ENCODE data around the gene COL4A5. TPM values are rescaled to one million over a fixed set of nuclear protein-coding genes. Genes with fewer than 3 reads are reported as not detected.
"Not testable (repeated sequence)": the region's sequence is repeated elsewhere in the genome, so short reads cannot be mapped to it uniquely, and the experiment has no call there.

The COL4A5 gene
- total RNA-seq, 1 donor from 2014 or later: 144 TPM

DNA sequence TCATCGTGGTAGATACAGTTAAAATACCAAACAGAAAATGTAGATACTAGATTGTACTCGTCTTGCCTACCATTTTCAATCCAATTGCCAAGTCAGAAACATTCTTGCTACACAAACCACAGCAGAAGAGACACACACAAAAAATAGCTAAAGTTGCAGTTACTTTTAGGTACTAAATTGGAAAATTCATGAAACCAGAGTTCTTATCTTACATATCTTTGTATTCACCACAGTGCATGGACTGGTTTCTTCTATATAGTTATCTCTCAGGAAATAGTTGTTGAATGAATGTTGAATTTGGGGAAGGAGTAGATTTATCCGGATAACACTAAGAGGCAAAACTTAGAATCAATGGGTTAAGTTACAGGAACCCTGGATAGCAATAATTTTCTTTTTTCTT is 14.2 kb downstream of the COL4A5 start:
- no peak for DNase-seq (ENCODE audit: low spot score)

DNA sequence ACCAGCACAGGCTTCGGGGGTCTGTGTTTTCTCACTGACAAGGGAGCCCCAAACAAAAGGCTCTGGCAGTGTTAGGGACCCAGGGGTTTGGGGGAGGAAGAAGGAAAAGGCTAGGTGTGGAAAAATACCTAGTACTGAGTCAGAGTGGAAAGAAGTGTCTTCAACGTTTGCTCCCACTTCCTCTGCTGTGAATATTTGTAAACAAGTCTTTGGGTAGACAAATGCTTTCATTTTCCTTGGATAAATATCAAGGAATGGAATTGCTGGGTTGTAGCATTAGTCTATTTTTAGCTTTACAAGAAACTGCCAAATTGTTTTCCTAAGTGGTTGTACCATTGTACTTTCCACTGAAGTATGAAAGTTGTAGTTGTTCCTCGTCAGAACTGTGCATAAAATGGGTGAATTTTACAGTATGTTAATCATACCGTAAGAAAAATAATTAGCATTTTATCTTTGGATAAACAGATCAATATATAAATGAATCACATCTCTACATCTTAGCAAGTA is 17.4 kb downstream of the COL4A5 start:
- DNase-seq (ENCODE audit: low spot score): no peak

DNA sequence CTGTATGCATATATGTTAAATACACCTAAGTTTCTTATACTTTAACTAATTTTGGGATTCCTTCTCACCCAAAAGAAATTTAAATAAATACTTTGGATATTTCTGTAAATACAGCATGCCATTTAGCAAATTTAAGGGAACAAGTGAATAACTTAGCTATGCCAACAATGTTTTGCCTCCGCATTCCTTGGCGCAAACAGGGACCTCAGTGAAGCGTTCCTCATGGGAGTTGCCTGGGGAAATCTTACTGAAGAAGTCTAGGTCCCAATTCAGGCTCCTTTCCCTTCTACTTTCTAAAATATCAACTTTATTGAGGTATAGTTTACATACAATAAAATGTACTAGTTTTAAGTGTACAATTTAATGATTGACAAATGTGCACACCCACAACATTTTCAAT is 25.0 kb downstream of the COL4A5 start:
- DNase-seq (ENCODE audit: low spot score): no peak

DNA sequence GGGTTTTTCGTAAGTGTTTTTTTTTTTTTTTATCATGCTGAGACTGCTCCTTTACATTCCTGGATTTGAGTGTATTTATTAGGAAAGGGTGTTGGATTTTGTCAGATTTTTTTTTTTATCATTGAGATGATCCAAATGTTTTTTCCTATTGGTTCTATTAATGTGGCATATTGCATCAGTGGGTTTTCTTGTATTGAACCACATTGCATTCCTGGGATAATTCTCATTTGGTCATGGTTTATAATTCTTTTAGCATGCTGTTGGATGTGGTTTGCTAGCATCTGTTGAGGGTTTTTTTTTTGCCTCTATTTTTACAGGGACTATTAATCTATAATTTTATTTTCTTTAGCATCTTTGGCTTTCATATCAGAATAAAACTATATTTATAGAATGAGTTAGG is 28.8 kb downstream of the COL4A5 start:
- no peak for DNase-seq (ENCODE audit: low spot score)

DNA sequence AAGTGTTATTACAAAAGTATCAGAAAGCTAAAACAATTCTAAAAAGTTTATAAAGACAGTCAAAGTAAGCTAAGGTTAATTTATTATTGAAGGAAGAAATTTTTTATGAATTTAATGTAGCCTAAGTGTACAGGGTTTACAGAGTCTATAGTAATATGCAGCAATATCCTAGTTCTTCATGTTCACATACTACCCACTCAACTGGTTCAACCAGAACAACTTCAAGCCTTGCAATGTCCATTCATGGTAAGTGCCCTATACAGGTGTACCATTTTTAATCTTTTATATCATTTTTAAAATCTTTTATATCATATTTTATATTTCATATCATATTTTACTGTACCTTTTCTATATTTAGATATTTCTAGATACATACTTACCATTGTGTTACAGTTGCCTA is 34.3 kb downstream of the COL4A5 start:
- DNase-seq (ENCODE audit: low spot score): no peak

DNA sequence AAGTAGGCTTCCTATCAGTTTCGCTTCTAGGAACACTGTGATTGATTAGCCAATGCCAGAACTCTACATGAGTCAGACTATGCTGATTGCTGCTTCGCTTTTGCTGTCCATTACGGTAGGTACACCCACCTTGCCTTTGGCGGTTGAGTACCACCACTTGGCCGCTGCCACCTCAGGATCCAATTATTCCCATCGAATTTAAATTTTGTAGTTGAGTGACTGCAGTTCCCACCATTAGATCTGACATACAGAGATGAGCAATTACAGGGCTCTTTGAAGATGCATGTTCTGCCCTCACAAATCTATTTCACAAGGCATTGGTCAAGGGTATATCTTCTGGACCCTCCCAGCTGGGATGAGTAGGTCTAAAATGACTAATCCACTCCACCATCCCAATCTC is 41.9 kb downstream of the COL4A5 start:
- not testable (repeated sequence) for DNase-seq (ENCODE audit: low spot score)

DNA sequence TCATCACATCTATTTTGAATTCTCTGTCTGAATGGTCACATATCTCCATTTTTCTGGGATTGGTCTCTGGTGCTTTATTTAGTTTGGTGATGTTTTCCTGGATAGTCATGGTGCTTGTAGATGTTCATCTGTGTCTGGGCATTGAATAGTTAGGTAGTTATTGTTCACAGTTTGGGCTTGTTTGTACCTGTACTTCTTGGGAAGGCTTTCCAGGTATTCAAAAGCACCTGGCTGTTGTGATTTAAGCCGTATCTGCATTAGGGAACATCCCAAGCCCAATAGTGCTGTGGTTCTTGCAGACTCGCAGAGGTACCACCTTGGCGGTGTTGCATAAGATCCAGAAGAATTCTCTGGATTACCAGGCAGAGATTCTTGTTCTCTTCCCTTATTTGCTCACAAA is 44.6 kb downstream of the COL4A5 start:
- DNase-seq (ENCODE audit: low spot score): no peak

DNA sequence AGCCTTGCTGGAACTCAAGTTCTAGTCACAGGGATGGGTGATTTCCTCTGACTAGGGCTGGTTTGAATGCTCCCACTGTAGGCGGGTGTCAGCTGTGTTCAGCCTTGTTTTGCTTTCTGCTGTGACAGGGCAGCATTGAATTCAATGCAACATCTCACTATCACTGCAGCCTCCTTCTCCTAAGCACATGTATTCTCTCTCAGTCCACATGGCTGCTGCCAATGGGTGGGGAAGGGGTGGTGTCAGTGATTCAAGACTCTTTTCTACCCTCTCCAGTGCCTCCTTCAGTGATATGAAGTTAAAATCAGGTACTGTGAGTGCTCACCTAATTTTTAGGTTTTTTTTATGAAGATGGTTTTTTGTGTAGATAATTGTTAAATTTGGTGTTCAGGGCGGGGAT is 46.3 kb downstream of the COL4A5 start:
- no peak for DNase-seq (ENCODE audit: low spot score)

DNA sequence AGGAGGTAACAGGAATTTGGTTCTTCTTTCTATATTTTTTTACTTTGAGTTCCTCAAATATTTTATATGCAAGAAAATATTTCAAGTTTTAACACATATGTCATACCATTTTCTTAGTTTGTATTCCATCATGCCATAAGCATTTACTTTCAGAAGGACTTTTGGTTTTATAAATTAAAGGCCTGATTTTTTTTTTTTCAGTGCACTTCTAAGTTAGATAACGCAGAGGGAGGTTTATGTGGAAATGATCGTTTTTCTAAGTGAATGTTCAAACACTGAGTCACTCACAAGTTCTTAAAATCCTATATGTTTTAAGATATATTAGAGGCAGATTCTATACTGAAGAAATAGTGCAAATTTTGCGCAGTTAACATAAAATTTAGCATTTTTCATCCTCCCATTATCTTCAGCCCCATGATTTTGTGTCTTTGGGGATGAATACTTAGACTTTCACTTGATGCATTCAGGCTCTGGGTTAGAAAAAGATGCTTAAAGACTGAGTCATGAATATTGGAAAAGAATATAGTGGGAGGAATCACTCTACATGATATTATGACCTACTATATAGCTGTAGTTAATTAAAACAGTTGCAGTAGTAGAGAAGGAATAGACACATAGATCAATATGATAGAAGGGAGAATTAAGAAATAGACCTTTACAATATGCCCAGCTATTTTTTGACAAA is 54.9 kb downstream of the COL4A5 start:
- no peak for DNase-seq (ENCODE audit: low spot score)

DNA sequence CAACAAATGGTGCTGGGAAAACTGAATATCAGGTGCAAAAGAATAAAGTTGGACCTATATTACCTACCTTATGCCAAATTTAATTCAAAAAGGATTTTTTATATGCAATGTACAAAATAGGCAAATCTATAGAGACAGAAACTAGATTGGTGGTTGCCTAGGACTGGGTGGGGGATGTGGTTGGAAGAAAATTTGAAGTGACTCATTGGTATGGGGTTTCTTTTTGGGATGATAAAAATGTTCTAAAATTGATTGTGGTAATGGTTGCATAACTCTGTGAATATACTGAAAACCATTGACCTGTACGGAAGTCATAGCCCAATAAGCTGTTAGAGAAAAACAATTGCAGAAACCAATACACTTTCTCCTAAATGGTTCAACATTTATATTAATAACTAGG is 72.1 kb downstream of the COL4A5 start:
- no peak for DNase-seq (ENCODE audit: low spot score)

DNA sequence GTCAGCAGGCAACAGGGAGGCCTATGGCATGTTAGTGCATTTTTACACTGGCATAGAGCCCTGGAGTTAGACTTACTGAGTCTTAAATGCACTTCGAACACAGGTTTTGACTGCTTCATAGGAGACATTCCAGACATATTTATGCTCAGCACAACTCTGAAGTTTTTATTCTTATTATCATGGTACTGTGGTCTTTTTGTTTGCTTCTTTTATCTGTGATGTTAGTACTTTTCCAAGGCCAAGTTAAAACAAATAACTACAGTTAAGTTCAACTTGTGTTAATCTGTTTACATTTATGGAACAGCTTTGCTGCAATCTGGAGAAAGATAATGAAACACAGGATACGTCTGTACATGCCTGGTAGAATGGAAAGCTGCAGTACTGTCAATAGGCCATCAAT is 76.5 kb downstream of the COL4A5 start:
- peak; percentile 3 for DNase-seq (ENCODE audit: low spot score)

DNA sequence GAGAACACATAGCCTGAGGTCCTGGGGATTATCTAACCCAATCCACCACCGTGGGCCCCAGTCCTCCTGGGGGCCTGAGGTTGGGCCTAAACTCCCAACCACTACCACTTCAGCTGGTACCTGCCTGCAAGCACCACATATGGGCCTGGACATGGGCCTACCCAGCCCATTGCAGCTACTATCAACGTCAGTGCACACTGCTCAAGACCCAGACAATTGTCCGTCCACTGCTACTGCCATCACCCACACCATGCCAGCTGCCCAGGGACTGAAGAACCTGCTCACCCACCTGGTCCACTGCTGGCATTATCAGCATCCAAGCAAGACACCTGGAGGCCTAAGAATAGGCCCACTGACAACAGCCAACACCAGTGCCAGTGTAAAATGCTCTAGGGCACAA is 88.1 kb downstream of the COL4A5 start:
- DNase-seq (ENCODE audit: low spot score): no peak

DNA sequence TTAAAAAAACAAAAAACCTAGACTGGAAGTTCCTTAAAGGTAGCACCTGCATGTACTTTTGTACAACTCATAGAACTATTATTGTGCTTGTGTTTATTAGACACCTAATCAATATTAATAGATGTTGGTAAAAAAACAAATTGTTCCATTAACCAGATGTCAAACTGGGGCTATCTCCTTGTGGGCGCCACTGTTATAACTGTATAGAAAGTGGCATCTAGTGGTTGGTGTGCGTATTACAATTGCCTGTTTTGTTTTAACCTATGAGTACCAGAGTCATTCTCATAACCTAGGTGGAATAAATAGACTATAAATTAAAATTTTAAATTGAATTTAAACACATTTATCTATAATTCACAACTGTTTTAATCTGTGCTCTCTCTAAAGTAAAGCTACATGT is 97.4 kb downstream of the COL4A5 start:
- DNase-seq (ENCODE audit: low spot score): peak; percentile 5

DNA sequence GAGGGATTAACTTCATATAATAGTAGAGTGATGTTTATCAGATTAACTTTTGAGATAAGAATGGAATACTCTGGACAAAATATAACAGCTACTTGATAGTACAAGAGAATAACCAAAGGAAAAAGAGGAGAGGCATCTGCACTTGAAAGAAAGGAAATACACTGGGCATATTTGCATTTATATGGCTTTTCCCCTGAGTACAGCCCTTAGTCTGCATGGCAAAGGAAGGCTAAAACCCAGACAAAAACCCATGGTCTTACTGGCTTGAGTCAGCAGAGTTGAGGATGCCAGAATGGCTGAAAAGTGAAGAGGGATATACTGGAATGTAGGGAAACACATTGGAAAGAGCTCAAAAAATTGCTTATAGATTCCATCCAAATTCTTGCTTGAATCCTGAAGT is 101.6 kb downstream of the COL4A5 start:
- DNase-seq (ENCODE audit: low spot score): no peak

DNA sequence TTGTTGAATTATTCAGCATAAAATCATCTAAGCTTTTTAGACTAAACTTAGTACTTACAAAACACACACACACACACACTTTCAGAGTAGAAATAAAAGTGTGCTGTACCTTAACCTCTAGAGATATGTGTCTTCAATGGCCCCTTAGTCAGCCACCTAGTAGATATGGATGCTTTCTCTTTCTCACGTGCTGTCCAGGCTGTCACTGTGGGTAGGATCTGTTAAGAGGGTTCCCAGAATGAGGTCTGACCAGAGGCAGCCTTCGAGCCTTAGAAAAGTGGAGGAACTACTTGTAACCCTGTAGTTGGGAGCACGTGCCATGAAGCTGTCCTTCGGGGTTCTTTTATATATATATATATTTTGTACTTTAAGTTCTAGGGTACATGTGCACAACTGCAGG is 117.9 kb downstream of the COL4A5 start:
- no peak for DNase-seq (ENCODE audit: low spot score)

DNA sequence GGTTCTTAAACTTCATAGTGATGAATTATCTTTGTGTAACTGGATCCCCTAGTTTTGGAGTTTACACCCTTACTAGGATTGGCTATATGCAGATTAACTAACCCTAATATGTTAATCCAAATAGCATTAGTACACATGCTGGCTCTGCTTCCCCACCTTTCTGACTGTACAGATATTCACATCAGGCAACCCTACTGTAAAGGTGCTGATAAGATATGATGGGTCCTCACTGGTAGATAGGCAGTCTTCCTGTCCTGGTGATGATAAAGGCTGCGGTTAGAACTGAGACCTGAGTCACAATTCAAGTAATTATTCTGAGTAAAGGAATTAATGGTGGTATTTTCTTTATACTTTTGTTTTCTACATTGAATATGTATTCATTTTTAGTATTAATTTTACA is 118.6 kb downstream of the COL4A5 start:
- no peak for DNase-seq (ENCODE audit: low spot score)

DNA sequence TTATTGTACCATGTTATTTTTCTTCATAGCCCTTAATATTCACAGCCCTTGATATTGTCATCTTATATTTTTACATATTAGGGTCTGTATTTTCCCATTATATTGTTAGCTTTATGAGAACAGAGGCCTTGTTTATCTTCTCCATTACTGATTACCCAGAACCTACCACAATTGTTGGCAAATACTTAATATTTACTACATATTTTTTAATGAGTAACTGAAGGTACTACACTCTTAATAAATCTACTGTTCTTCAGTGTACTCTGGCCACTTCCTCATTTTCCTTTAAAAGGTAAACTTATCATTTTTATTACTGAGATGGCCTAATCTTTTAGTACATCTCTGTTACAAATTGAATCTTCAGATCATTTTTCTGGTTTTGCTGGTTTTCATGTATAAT is 133.5 kb downstream of the COL4A5 start:
- no peak for DNase-seq (ENCODE audit: low spot score)

DNA sequence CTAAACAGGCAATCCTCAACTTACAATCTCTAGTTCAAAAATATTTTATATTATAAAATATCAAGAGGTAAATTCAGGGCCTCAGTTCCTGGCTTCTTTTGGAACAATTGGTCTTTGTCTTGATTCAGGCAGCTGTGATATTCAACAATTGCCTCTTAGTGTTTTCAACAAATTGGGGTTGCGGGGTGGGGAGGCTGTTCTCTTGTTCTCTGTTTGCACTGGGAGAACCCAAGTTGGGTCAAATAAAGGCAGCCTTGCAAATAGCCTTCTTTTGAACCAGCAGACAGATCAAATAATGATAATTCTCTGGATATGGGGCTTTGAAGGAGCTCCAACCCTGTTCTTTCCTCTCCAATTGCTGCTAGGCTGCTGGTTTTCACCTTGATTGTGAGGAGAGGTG is 142.5 kb downstream of the COL4A5 start:
- no peak for DNase-seq (ENCODE audit: low spot score)

DNA sequence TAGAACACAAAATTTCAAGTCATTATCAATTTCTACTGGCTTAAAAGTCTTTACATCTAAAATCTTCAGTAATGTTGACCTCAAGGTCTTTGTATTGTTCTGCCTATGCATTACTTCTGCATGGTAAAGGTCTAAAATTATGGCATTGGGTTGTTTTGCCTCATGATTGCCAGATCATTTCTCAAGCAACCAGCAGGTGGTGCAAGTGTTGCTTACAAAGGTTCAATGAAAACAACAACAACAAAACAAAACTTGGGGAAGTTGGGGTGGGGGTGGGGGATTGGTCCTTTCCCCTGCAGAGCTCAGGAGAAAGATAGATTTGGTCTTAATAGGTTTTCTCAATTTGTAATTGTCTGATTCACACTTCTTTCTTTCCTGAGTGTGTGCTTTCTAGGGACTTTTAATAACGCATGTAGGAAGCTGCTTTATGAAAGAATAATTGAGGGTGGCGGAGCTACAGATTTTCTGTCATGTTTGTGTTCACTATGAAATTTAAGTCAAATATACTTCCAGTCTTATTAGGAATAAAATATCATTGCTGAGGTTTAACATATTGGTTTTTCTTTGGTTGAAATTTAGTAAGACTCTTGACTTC is 145.1 kb downstream of the COL4A5 start:
- no peak for DNase-seq (ENCODE audit: low spot score)

DNA sequence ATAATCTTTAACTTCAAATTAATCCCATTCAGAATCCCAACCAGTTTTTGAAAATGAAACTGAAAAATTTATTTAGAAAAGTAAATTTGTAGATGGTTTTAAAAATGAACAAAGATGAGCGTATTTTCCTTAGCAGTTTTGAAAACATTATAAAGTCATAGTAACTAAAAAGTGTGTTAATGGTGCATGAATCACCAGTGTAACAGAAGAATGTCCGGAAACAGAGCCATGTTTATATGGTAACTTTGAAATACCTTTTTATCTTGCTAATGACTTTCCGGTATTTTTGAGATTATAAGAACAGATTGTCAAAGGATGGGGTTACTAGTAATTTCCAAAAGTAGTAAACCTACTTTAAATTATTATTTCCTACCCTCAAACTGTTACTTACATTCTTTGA is 150.9 kb downstream of the COL4A5 start:
- DNase-seq (ENCODE audit: low spot score): no peak

DNA sequence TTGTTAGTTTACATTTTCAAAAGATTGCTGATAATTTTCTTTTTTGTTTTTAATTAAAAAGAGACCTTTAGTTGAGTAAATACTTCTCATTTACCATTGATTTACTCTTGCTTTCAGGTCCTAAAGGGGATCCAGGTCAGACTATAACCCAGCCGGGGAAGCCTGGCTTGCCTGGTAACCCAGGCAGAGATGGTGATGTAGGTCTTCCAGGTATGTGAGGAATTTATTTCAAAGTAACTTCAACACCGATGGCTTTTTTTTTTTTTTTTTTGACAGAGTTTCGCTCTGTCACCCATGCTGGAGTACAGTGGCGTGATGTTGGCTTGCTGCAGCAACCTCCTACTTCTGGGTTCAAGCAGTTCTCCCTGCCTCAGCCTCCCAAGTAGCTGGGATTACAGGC is 161.6 kb downstream of the COL4A5 start:
- no peak for DNase-seq (ENCODE audit: low spot score)

DNA sequence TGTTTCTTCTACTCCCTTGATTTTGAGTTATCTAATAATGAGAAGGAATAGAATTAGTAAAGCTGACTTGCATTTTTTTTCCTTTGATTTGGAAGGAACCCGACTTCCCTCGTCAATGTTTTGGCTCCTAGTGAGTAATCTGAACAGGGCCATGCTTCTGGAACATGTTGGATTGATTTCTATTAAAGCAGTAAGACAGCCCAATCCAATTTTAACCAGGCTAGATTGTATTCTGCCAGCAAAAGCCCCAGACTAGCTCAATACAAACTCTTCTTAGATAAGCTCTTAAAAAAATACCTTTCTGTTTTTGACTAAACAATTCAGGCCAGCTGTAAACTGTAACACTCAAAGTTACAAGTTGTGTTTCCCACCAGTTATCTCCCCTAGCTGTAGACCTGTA is 170.5 kb downstream of the COL4A5 start:
- DNase-seq (ENCODE audit: low spot score): no peak

DNA sequence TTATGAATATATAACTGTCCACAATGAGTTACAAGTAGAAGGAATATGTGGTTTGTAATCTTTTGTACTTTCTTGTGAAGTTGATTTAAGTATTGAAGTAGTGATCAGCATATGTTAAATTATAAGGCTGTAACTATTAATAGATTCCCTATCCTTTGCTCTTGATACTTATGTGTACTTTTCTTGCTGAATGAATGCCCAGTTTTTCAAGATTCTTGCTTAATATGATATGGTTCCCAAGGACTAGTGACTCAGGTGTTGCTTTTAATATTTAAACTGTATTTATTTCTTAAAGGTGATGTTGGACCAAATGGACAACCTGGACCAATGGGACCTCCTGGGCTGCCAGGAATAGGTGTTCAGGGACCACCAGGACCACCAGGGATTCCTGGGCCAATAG is 175.0 kb downstream of the COL4A5 start:
- DNase-seq (ENCODE audit: low spot score): no peak

DNA sequence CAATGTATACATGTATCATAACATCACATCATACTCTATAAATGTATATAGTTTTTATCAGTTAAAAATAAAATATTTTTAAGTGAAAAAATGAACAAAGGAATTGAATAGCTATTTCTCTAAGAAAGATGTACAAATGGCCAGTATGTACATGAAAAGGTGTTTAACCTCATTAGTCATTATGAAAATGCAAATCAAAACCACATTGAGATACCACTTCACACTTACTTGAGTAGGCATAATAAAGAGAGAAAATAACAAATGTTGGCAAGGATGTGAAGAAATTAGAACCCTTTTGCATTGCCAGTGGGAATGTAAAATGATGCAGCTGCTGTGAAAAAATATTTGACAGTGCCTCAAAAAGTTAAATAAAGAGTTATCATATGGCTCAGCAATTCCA is 201.2 kb downstream of the COL4A5 start:
- DNase-seq (ENCODE audit: low spot score): no peak
